HG03280 (cell line): ENCODE measurements around the gene ASS1.

Experiments
- ATAC-seq: cut with Tn5 transposase; IDR thresholded peaks from one replicate; pipeline ENCODE4 v1.9.1; 2021; ENCODE audit warnings: mild to moderate bottlenecking, moderate library complexity; ENCODE audit not compliant: unreplicated experiment

Gene ASS1

GRCh38 chr9:130493476-130493875 lies 48.7 kb downstream of the ASS1 start:
- ATAC-seq: no peak

- no peak for ATAC-seq
Measured at GRCh38 chr9:130495067-130495466, 50.3 kb downstream of the ASS1 start.

- ATAC-seq: no peak
Measured at GRCh38 chr9:130497139-130497538, 52.4 kb downstream of the ASS1 start.

GRCh38 chr9:130498298-130498917 lies 53.6 kb downstream of the ASS1 start:
- no peak for ATAC-seq

- no peak for ATAC-seq
Measured at GRCh38 chr9:130498918-130499698, 54.3 kb downstream of the ASS1 start.

- ATAC-seq: no peak
Measured at GRCh38 chr9:130499804-130500263, 55.1 kb downstream of the ASS1 start.

GRCh38 chr9:130500340-130501180 lies 55.8 kb downstream of the ASS1 start:
- no peak for ATAC-seq

GRCh38 chr9:130501639-130502038 lies 56.9 kb downstream of the ASS1 start:
- ATAC-seq: no peak

- ATAC-seq: no peak
Measured at GRCh38 chr9:130508218-130508617, 63.5 kb downstream of the ASS1 start.

- ATAC-seq: no peak
Measured at GRCh38 chr9:130512199-130512598, 67.4 kb downstream of the ASS1 start.

GRCh38 chr9:130513078-130513477 lies 68.3 kb downstream of the ASS1 start:
- ATAC-seq: no peak

GRCh38 chr9:130518233-130518632 lies 73.5 kb downstream of the ASS1 start:
- no peak for ATAC-seq

- no peak for ATAC-seq
Measured at GRCh38 chr9:130518943-130519799, 74.4 kb downstream of the ASS1 start.

- no peak for ATAC-seq
Measured at GRCh38 chr9:130519927-130520326, 75.2 kb downstream of the ASS1 start.

- no peak for ATAC-seq
Measured at GRCh38 chr9:130521715-130522114, 77.0 kb downstream of the ASS1 start.

GRCh38 chr9:130522233-130522808 lies 77.6 kb downstream of the ASS1 start:
- no peak for ATAC-seq

GRCh38 chr9:130523921-130524320 lies 79.2 kb downstream of the ASS1 start:
- no peak for ATAC-seq

- ATAC-seq: no peak
Measured at GRCh38 chr9:130526193-130526853, 81.6 kb downstream of the ASS1 start.

- ATAC-seq: no peak
Measured at GRCh38 chr9:130526854-130527650, 82.3 kb downstream of the ASS1 start.
